NB4 (cell line): Measurements from ENCODE around the gene KDM4C.

Source experiments
- CTCF ChIP-seq: IDR thresholded peaks from one replicate; pipeline ENCODE4 v1.5.1; 2012; ENCODE audit warnings: low read depth, low read length
- MAX ChIP-seq: IDR thresholded peaks from 2 replicates; pipeline ENCODE4 v1.6.1; 2011; ENCODE audit warnings: low read depth, low read length
- MYC ChIP-seq: IDR thresholded peaks from 2 replicates; pipeline ENCODE4 v1.6.1; 2011; ENCODE audit warnings: low read depth, low read length
- POLR2A ChIP-seq: IDR thresholded peaks from 2 replicates; pipeline ENCODE4 v1.6.1; 2011; ENCODE audit warnings: mild to moderate bottlenecking; ENCODE audit not compliant: insufficient read length; ENCODE audit errors: extremely low read depth

GRCh38 chr9:7201196-7201595 lies 443.4 kb downstream of the KDM4C start:
- no peak for TF ChIP-seq CTCF
- no peak for TF ChIP-seq MYC
- TF ChIP-seq MAX, result no peak
- no peak for TF ChIP-seq POLR2A
